Measurements from ENCODE around the gene LRMDA. TPM values are rescaled to one million over a fixed set of nuclear protein-coding genes. Genes with fewer than 3 reads are reported as not detected.
A peak's percentile ranks its signal among the peaks of the same experiment; 100 is the strongest.

The LRMDA gene
- total RNA-seq, 1 donor from 2014 or later, result 18.7 TPM

DNA sequence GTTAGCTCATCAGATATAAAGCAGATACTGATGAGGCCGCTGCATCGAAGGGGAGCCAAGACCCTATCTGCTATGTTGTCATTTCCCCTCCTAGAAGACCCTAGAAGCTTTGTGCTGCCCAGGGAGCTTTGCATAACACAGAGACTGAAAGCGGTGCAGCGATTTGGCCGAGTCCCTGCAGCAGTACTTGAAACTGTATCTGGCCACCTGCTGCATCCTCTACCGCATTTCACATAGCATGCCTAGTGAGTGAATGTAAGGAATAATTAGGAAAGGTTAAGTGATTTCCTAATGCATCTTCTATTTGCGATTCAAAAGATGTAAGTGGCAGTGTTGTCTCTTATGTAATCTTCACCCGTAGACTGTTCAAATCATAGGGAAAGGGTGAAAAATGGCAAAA, 106.7 kb downstream of the LRMDA start:
- H3K27me3 ChIP-seq (ENCODE audit: control insufficient read depth, insufficient read depth, low read length), result no peaks in the 10 kb centered on the region
- DNase-seq (ENCODE audit: low read depth), result no peak
- no peaks in the 10 kb centered on the region for H3K36me3 ChIP-seq (ENCODE audit: control insufficient read depth, insufficient read depth, low read length)
- no peak overlapping the region for H3K4me3 ChIP-seq (ENCODE audit: low read depth, low read length)
- TF ChIP-seq, protein P1, sequence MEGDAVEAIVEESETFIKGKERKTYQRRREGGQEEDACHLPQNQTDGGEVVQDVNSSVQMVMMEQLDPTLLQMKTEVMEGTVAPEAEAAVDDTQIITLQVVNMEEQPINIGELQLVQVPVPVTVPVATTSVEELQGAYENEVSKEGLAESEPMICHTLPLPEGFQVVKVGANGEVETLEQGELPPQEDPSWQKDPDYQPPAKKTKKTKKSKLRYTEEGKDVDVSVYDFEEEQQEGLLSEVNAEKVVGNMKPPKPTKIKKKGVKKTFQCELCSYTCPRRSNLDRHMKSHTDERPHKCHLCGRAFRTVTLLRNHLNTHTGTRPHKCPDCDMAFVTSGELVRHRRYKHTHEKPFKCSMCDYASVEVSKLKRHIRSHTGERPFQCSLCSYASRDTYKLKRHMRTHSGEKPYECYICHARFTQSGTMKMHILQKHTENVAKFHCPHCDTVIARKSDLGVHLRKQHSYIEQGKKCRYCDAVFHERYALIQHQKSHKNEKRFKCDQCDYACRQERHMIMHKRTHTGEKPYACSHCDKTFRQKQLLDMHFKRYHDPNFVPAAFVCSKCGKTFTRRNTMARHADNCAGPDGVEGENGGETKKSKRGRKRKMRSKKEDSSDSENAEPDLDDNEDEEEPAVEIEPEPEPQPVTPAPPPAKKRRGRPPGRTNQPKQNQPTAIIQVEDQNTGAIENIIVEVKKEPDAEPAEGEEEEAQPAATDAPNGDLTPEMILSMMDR (IDR thresholded peaks at IDR 0.05; ENCODE audit: insufficient read depth, low read length, poor library complexity, severe bottlenecking), result no peak

DNA sequence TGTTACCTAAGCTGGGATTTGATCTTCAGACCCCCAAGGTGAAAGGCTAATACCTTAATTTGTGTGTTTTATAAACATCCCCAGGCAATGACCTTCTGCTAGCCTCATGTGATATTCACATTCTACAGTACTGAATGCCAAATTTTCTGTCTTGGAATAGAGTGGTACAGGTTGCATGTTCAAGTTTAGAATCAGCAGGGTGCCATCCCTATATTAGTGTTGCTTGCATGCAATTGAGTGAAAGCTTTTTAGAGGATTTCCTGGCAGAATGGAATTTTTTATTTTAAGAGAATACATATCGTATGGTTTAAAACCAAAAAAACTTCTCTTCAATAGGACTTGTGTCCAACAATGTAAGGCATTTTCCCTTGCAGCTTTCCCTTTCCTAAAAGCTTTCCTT, 107.3 kb downstream of the LRMDA start:
- DNase-seq (ENCODE audit: low read depth), result no peak
- TF ChIP-seq, protein P1 (IDR thresholded peaks at IDR 0.05; ENCODE audit: insufficient read depth, low read length, poor library complexity, severe bottlenecking), result no peak

DNA sequence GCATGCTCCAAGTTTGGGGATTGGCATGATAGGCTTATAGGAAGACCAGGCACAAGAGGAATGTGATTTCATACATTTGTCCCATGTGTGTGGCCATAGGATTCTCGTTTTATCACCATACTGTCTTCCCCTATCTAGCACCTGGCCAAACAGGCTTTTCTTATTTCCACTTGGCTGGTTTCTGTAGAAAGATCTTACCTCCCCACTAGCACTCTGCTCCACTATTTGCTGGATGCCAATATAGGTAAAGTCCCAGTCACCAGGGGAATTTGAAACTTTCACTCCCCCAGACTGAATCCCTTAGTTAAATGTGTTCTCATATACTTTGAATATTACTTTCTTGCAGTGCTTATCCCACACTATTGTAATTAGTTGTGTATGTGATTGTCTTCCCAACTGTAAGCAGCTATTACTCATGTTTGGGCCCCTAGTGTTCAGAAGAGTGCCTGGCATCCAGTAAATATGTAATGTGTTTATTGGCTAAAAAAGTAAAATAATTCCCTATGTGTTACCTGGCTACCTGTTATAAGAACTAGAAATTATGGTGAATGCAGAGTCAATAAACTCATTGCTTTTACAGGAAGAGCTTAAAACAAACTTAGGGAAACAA, 109.0 kb downstream of the LRMDA start:
- Histone ChIP-seq H3K36me3 (ENCODE audit: control insufficient read depth, insufficient read depth, low read length) (no peaks in the 10 kb centered on the region), H3K27me3 (ENCODE audit: control insufficient read depth, insufficient read depth, low read length) (no peaks in the 10 kb centered on the region), H3K4me3 (ENCODE audit: low read depth, low read length) (no peak overlapping the region)
- DNase-seq (ENCODE audit: low read depth), result no peak
- TF ChIP-seq, protein P1 (IDR thresholded peaks at IDR 0.05; ENCODE audit: insufficient read depth, low read length, poor library complexity, severe bottlenecking), result peak; percentile 11

More for the DNA sequence above, 107.3 kb downstream of the LRMDA start:
- Histone ChIP-seq H3K36me3 (ENCODE audit: control insufficient read depth, insufficient read depth, low read length) (no peaks in the 10 kb centered on the region), H3K4me3 (ENCODE audit: low read depth, low read length) (no peak overlapping the region), H3K27me3 (ENCODE audit: control insufficient read depth, insufficient read depth, low read length) (no peaks in the 10 kb centered on the region)

DNA sequence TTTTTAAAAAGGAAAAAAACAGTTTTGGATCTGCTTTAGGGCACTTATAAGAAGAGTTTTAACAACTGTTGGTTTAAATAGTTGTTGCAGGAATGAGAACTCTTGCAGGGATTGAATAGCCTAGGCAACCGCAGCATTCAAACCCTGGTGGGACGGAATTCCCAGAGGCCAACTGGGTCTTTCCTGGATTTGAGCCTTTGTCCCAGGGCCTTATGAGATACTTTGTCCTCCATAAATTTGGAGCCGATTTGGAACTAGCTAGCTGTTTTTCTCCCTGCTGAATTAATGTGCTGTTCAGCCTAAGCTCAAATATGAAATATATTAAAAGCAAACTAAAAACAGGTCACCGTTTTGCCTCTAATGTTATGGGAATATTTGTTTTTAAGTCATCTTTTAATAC, 109.6 kb downstream of the LRMDA start:
- Histone ChIP-seq H3K36me3 (ENCODE audit: control insufficient read depth, insufficient read depth, low read length) (no peaks in the 10 kb centered on the region), H3K27me3 (ENCODE audit: control insufficient read depth, insufficient read depth, low read length) (no peaks in the 10 kb centered on the region), H3K4me3 (ENCODE audit: low read depth, low read length) (no peak overlapping the region)
- TF ChIP-seq, protein P1 (IDR thresholded peaks at IDR 0.05; ENCODE audit: insufficient read depth, low read length, poor library complexity, severe bottlenecking), result no peak
- no peak for DNase-seq (ENCODE audit: low read depth)

DNA sequence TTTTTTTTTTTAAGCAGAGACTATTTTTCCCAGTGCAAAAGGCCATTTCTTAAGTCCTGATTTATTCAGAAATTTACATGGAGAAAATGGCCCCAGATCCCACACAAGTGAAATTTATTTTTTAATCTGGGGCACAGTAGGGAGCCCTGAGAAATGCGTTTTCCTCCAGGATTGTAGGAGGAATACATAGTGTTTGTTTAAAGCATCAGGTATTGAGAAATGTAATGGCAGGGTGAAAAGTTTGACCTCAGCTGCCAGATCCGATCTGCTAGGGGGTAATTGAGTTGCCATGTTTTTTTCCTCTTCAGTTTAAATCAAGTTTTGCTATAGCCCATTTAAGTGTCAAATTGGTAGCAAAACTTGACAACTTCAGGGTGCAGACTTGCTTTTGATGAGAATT, 110.0 kb downstream of the LRMDA start:
- H3K27me3 ChIP-seq (ENCODE audit: control insufficient read depth, insufficient read depth, low read length), result no peaks in the 10 kb centered on the region
- TF ChIP-seq, protein P1 (IDR thresholded peaks at IDR 0.05; ENCODE audit: insufficient read depth, low read length, poor library complexity, severe bottlenecking), result no peak
- no peaks in the 10 kb centered on the region for H3K36me3 ChIP-seq (ENCODE audit: control insufficient read depth, insufficient read depth, low read length)
- no peak overlapping the region for H3K4me3 ChIP-seq (ENCODE audit: low read depth, low read length)
- DNase-seq (ENCODE audit: low read depth), result no peak

DNA sequence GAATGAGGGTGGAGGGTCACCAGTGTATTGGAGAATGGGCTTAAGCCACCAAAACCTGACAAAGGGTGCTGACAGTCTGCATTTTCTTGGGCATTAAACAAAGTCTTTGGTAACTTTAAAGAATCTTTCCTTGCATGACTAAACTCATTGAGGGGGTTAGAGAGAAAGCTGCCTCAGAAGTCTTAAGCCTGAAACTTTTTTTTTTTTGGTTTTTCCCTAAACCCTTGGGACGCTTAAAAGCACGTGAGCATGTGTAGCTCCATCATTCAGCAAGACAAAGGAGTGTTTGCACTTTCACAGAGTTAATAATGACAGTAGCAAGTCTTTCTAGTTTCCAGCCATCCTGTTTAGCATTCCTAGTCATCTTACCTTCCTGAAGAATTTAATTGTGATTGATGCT, 110.7 kb downstream of the LRMDA start:
- DNase-seq (ENCODE audit: low read depth), result no peak
- no peaks in the 10 kb centered on the region for H3K27me3 ChIP-seq (ENCODE audit: control insufficient read depth, insufficient read depth, low read length)
- no peak overlapping the region for H3K4me3 ChIP-seq (ENCODE audit: low read depth, low read length)
- H3K36me3 ChIP-seq (ENCODE audit: control insufficient read depth, insufficient read depth, low read length), result no peaks in the 10 kb centered on the region
- TF ChIP-seq, protein P1 (IDR thresholded peaks at IDR 0.05; ENCODE audit: insufficient read depth, low read length, poor library complexity, severe bottlenecking), result no peak
